Occipital lobe (tissue), 2 donors: ENCODE data around the gene SEZ6. TPM values are rescaled to one million over a fixed set of nuclear protein-coding genes. Genes with fewer than 3 reads are reported as not detected.
"Not testable (repeated sequence)": the region's sequence is repeated elsewhere in the genome, so short reads cannot be mapped to it uniquely, and the experiment has no call there.

Experiments
- DNase-seq: peaks from one replicate; lab custom pipeline; 2025; lab: John Stamatoyannopoulos, UW
- total RNA-seq: library from RNA; depleted of rRNA; stranded (reverse); fragments of >200 nt; gene quantifications from one replicate; pipeline ENCODE4 v1.2.3, GENCODE V29; 2014

Gene SEZ6
- total RNA-seq, 1 donor from 2014 or later, result 36.2 TPM

GRCh38 chr17:28937044-28937729 is 68.6 kb downstream of the SEZ6 start:
- no peak for DNase-seq

- no peak for DNase-seq
Observed at GRCh38 chr17:28935744-28936460, 69.9 kb downstream of the SEZ6 start.

- DNase-seq, result not testable (repeated sequence)
Observed at GRCh38 chr17:28934508-28934907, 71.3 kb downstream of the SEZ6 start.

- DNase-seq, result no peak
Observed at GRCh38 chr17:28929787-28930186, 76.0 kb downstream of the SEZ6 start.

- DNase-seq, result no peak
Observed at GRCh38 chr17:28928061-28928460, 77.8 kb downstream of the SEZ6 start.

GRCh38 chr17:28926786-28927185 is 79.0 kb downstream of the SEZ6 start:
- no peak for DNase-seq

GRCh38 chr17:28926366-28926765 is 79.5 kb downstream of the SEZ6 start:
- DNase-seq, result no peak

GRCh38 chr17:28925912-28926365 is 79.9 kb downstream of the SEZ6 start:
- no peak for DNase-seq

GRCh38 chr17:28920201-28920600 is 85.6 kb downstream of the SEZ6 start:
- DNase-seq, result no peak

- DNase-seq, result no peak
Observed at GRCh38 chr17:28918295-28918694, 87.5 kb downstream of the SEZ6 start.

- no peak for DNase-seq
Observed at GRCh38 chr17:28917465-28917864, 88.4 kb downstream of the SEZ6 start.

- no peak for DNase-seq
Observed at GRCh38 chr17:28917029-28917428, 88.8 kb downstream of the SEZ6 start.

GRCh38 chr17:28916302-28916934 is 89.4 kb downstream of the SEZ6 start:
- no peak for DNase-seq

- DNase-seq, result no peak
Observed at GRCh38 chr17:28912938-28913333, 92.9 kb downstream of the SEZ6 start.

- no peak for DNase-seq
Observed at GRCh38 chr17:28912281-28912937, 93.4 kb downstream of the SEZ6 start.

- DNase-seq, result no peak
Observed at GRCh38 chr17:28911411-28912045, 94.3 kb downstream of the SEZ6 start.

GRCh38 chr17:28910534-28910933 is 95.3 kb downstream of the SEZ6 start:
- no peak for DNase-seq

GRCh38 chr17:28908640-28909167 is 97.1 kb downstream of the SEZ6 start:
- DNase-seq, result no peak

- no peak for DNase-seq
Observed at GRCh38 chr17:28907709-28908475, 97.9 kb downstream of the SEZ6 start.

- no peak for DNase-seq
Observed at GRCh38 chr17:28906706-28907438, 99.0 kb downstream of the SEZ6 start.
